Uterus (tissue), 4 donors: ENCODE results near the gene PGF. TPM values are rescaled to one million over a fixed set of nuclear protein-coding genes. Genes with fewer than 3 reads are reported as not detected.

ENCODE experiments used
- DNase-seq, 2 donors: peaks; one replicate each; pipeline ENCODE4 v3.0.0-alpha.2; 2019 to 2020
- H3K27ac ChIP-seq, 2 donors: fragments of 200-600 bp; sonication (generic); 1 replicate in 1 of 2; 2 replicates in 1 of 2; pipeline ENCODE4 v1.5.1; 2016 to 2018
- H3K27me3 ChIP-seq, 2 donors: fragments of 200-600 bp; sonication (generic); one replicate each; pipeline ENCODE4 v1.5.1; 2018 to 2019; ENCODE audit warnings: control low read depth in 1 of 2
- H3K36me3 ChIP-seq, 2 donors: fragments of 200-600 bp; sonication (generic); one replicate each; pipeline ENCODE4 v1.5.1; 2019; ENCODE audit warnings: control low read depth in 1 of 2
- H3K4me1 ChIP-seq, 2 donors: fragments of 200-600 bp; sonication (generic); one replicate each; pipeline ENCODE4 v1.5.1; 2018 to 2019; ENCODE audit warnings: control low read depth in 1 of 2
- H3K4me3 ChIP-seq, 2 donors: fragments of 200-600 bp; sonication (generic); 1 replicate in 1 of 2; 2 replicates in 1 of 2; pipeline ENCODE4 v1.5.1; 2018 to 2019; ENCODE audit warnings: mild to moderate bottlenecking in 1 of 2
- H3K9me3 ChIP-seq, 2 donors: fragments of 200-600 bp; sonication (generic); one replicate each; pipeline ENCODE4 v1.5.1; 2019; ENCODE audit warnings: control low read depth in 1 of 2
- POLR2A ChIP-seq, 2 donors: fragments of 450-650 bp; IDR thresholded peaks; one replicate each; pipeline ENCODE4 v1.6.1; 2016; ENCODE audit warnings: antibody characterized with exemption in 2 of 2, mild to moderate bottlenecking in 1 of 2, moderate library complexity in 1 of 2
- intact Hi-C: fragments of 100-400 bp; cut with DNase I; formaldehyde crosslinking; loops from one replicate; pipeline ENCODE4 v1.15.1; 2023; ENCODE audit warnings: low total_unique reads
- total RNA-seq, 4 donors: library from RNA; depleted of rRNA in 3 of 4; stranded (reverse); fragments of >200 nt in 3 of 4; gene quantifications; one replicate each; pipeline versions ENCODE4 v1.1.0 to v1.2.4, GENCODE V29; 2014 to 2023
- TF ChIP-seq, protein P1 (sequence below), 4 experiments: fragments of 200-600 bp in 2 of 4; fragments of 450-650 bp in 2 of 4; sonication (generic) in 2 of 4; IDR thresholded peaks; one replicate each; pipeline ENCODE4 v1.5.1; 2016 to 2019; ENCODE audit warnings: antibody characterized with exemption in 4 of 4, mild to moderate bottlenecking in 2 of 4, moderate library complexity in 1 of 4
- donor health status: DM: yes; HTN: yes; CAD: no.

Gene PGF
- total RNA-seq, 4 donors from 2014 or later: 2.7 to 32.4 (median 15.4) TPM

DNA sequence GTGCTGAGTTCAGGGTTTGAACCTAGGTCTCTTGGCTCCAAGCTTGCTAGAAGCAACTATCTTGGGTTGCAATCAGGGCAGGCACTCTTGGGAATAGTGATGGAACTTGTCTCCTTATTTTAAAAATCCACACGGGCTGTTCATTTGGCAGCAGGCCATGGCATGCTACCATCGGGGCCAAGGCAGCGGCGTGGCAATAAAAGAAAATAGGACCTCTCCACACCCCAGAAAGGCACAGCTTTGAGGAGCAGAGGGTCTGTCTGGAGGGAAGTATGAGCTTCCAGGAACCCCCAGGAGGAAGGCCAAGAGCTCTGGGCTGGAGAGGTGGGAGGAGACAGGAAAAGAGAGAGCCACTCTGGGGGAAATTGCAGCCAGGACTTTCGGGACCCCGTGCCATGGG, 47.7 kb downstream of the PGF start:
- Histone ChIP-seq H3K27ac (no peak overlapping the region), H3K4me3 (no peak overlapping the region), H3K27me3 (no peaks in the 10 kb centered on the region), H3K9me3 (no peaks in the 10 kb centered on the region), H3K36me3 (no peaks in the 10 kb centered on the region), H3K4me1 (peaks cover 0 to 10% of the 10 kb centered on the region in 2 donors)
- intact Hi-C loops: no loop called here
- TF ChIP-seq, protein P1, sequence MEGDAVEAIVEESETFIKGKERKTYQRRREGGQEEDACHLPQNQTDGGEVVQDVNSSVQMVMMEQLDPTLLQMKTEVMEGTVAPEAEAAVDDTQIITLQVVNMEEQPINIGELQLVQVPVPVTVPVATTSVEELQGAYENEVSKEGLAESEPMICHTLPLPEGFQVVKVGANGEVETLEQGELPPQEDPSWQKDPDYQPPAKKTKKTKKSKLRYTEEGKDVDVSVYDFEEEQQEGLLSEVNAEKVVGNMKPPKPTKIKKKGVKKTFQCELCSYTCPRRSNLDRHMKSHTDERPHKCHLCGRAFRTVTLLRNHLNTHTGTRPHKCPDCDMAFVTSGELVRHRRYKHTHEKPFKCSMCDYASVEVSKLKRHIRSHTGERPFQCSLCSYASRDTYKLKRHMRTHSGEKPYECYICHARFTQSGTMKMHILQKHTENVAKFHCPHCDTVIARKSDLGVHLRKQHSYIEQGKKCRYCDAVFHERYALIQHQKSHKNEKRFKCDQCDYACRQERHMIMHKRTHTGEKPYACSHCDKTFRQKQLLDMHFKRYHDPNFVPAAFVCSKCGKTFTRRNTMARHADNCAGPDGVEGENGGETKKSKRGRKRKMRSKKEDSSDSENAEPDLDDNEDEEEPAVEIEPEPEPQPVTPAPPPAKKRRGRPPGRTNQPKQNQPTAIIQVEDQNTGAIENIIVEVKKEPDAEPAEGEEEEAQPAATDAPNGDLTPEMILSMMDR (IDR thresholded peaks at IDR 0.05): no peak
- TF ChIP-seq POLR2A (IDR thresholded peaks at IDR 0.05): no peak
- DNase-seq: no peak

DNA sequence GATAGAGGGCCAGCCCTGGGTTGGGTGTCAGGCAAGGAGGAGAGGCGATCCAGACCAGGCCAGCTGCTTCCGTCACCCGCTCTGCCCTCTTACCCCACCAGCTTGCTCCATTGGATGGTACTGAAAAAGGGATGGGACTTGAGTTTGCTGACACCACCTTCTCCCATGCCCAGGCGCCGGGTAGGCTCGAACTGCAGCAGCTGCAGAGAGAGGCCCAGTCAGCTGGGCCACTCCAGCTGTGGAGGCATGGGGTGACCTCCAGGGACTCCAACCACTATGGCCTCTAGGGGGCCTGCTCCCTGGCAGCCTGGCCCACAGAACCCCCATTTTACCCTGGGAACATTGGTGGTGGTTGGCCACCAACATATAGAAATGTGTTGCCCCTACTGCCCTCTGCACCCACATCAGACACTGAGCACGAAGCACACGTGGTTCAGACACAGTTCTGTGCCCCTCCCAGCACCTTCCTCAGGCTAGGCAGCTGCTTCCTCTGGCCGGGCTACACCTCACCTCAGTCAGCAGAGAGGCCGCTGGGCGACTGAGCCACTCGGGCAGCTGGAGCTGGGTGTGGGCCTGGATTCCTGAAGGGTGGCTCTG, 48.4 kb downstream of the PGF start:
- H3K27ac ChIP-seq: no peak overlapping the region
- TF ChIP-seq, protein P1 (IDR thresholded peaks at IDR 0.05): no peak
- TF ChIP-seq POLR2A (IDR thresholded peaks at IDR 0.05): no peak
- peaks cover 0 to 10% of the 10 kb centered on the region in 2 donors for H3K4me1 ChIP-seq
- no peak for DNase-seq
- H3K9me3 ChIP-seq: no peaks in the 10 kb centered on the region
- H3K27me3 ChIP-seq: no peaks in the 10 kb centered on the region
- no peaks in the 10 kb centered on the region for H3K36me3 ChIP-seq
- intact Hi-C loops: no loop called here
- no peak overlapping the region for H3K4me3 ChIP-seq

DNA sequence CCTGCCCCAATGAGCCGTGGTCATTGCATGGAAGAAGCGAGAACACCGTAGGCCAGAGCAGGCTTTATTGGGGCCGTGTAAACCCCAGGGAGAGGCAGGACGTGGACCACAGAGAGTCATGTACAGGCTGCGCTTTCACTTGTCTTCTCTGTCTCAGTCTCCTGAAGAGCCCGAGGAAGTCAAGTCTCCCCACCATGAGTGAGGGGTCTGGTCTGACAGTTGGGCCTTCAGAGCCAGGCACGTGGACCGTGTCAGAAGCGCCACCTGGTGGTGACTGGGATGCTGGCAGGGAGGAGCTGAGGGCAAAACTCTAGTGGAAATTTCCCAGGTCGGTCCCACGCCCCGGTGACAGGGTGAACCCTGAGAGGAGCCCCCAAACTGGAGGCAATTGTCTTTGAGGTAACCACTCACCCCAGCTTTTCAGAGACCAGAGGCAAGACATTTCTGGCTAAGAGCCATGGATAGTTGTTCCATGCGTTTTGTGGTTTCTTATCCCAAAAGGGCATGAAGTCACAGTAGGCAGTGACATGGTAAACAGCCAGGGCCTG, 49.7 kb downstream of the PGF start:
- intact Hi-C loops: no loop called here
- H3K36me3 ChIP-seq: no peaks in the 10 kb centered on the region
- H3K9me3 ChIP-seq: no peaks in the 10 kb centered on the region
- H3K4me1 ChIP-seq: peaks cover 0 to 10% of the 10 kb centered on the region in 2 donors
- peak; percentile 75 to 78 for DNase-seq
- no peaks in the 10 kb centered on the region for H3K27me3 ChIP-seq
- no peak overlapping the region for H3K4me3 ChIP-seq
- no peak for TF ChIP-seq POLR2A (IDR thresholded peaks at IDR 0.05)
- TF ChIP-seq, protein P1 (IDR thresholded peaks at IDR 0.05): peak; percentile 82 to 92 (median 85)
- peak overlapping the region in 1 of 2 donors; percentile 25 for H3K27ac ChIP-seq

DNA sequence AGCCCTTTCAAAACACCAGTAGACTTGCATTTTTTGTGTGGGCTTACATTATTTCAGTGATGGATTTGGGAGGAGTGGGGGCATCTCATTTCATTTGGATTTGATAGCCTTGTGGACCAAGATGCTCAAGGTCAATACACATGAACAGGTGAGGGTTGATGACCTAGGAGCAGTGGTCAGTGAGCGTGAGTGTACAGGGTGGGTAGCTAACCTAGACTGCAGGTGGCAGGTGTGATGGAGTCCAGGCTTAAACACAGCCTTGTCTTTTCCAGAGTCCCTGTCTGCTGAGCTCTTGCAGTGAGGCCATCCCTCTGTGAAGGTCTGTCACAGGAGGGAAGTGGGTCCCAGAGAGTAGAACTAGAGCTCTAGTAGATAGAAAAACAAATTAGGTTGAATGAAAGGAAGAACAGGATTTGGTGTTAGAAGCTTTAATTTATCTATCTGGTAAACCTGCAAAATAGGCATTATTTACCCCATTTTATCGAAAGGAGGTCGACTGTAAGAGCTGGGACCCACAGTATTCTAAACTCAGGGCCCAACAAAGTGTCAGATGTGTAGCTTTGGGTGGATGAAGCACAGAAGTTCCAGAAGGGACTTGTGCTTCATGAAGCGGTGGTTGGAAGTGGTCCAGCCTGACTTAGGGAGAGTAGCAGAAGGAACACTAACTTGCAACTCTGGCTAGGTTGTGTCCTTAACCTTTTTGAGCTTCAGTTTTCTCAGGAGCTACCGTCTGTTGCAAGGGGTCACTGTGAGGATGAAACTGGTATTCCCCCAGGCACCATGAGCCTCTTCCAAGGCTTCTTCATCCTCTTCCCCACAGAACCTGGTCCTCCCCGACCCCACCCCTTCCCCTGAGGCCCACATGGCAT, 50.5 kb downstream of the PGF start:
- no peak for TF ChIP-seq POLR2A (IDR thresholded peaks at IDR 0.05)
- TF ChIP-seq, protein P1 (IDR thresholded peaks at IDR 0.05): no peak
- Histone ChIP-seq H3K27ac (no peak overlapping the region), H3K27me3 (no peaks in the 10 kb centered on the region), H3K4me1 (peaks cover 0 to 10% of the 10 kb centered on the region in 2 donors), H3K4me3 (no peak overlapping the region), H3K9me3 (no peaks in the 10 kb centered on the region), H3K36me3 (no peaks in the 10 kb centered on the region)
- DNase-seq: no peak
- intact Hi-C loops: no loop called here
